HS-5 (cell line): ENCODE data around the gene ATP11C.

ENCODE experiments used
- DNase-seq: peaks from one replicate; pipeline ENCODE4 v3.0.0-alpha.2; 2012; ENCODE audit warnings: low read depth

ATP11C gene

GRCh38 chrX:139803224-139803623 lies 129.6 kb downstream of the ATP11C start:
- no peak for DNase-seq

GRCh38 chrX:139802048-139802447 lies 130.8 kb downstream of the ATP11C start:
- no peak for DNase-seq

- DNase-seq: no peak
Measured at GRCh38 chrX:139801397-139801813, 131.4 kb downstream of the ATP11C start.

- DNase-seq: no peak
Measured at GRCh38 chrX:139798701-139799100, 134.2 kb downstream of the ATP11C start.

GRCh38 chrX:139795196-139795595 lies 137.7 kb downstream of the ATP11C start:
- DNase-seq: no peak

GRCh38 chrX:139787601-139788000 lies 145.3 kb downstream of the ATP11C start:
- DNase-seq: no peak

- DNase-seq: no peak
Measured at GRCh38 chrX:139784807-139785206, 148.0 kb downstream of the ATP11C start.

- DNase-seq: no peak
Measured at GRCh38 chrX:139783959-139784358, 148.9 kb downstream of the ATP11C start.

GRCh38 chrX:139783030-139783429 lies 149.8 kb downstream of the ATP11C start:
- DNase-seq: no peak

GRCh38 chrX:139776599-139776998 lies 156.3 kb downstream of the ATP11C start:
- DNase-seq: no peak

GRCh38 chrX:139770366-139770765 lies 162.5 kb downstream of the ATP11C start:
- no peak for DNase-seq

GRCh38 chrX:139766545-139766983 lies 166.3 kb downstream of the ATP11C start:
- no peak for DNase-seq

- no peak for DNase-seq
Measured at GRCh38 chrX:139762400-139763183, 170.3 kb downstream of the ATP11C start.

GRCh38 chrX:139759637-139760036 lies 173.2 kb downstream of the ATP11C start:
- no peak for DNase-seq

GRCh38 chrX:139758809-139759208 lies 174.0 kb downstream of the ATP11C start:
- no peak for DNase-seq

- DNase-seq: no peak
Measured at GRCh38 chrX:139758250-139758649, 174.6 kb downstream of the ATP11C start.

GRCh38 chrX:139751053-139751452 lies 181.8 kb downstream of the ATP11C start:
- DNase-seq: no peak

GRCh38 chrX:139750390-139750789 lies 182.5 kb downstream of the ATP11C start:
- DNase-seq: no peak

GRCh38 chrX:139739138-139739537 lies 193.7 kb downstream of the ATP11C start:
- DNase-seq: no peak

- no peak for DNase-seq
Measured at GRCh38 chrX:139738581-139738980, 194.3 kb downstream of the ATP11C start.

GRCh38 chrX:139736151-139736550 lies 196.7 kb downstream of the ATP11C start:
- no peak for DNase-seq

GRCh38 chrX:139734996-139735395 lies 197.9 kb downstream of the ATP11C start:
- no peak for DNase-seq

GRCh38 chrX:139725720-139726119 lies 207.1 kb downstream of the ATP11C start:
- no peak for DNase-seq

- no peak for DNase-seq
Measured at GRCh38 chrX:139724626-139725025, 208.2 kb downstream of the ATP11C start.
